HFFc6 (cell line): Measurements from ENCODE around the gene SYNJ2. TPM values are rescaled to one million over a fixed set of nuclear protein-coding genes. Genes with fewer than 3 reads are reported as not detected.

ENCODE experiments used
- DNase-seq: peaks from one replicate; pipeline ENCODE4 v3.0.0-alpha.2; 2018
- H3K27ac Mint-ChIP-seq: 2 replicates; pipeline ENCODE4 v1.8.0; 2020; ENCODE audit warnings: mild to moderate bottlenecking, mixed read lengths
- H3K27me3 Mint-ChIP-seq: 2 replicates; pipeline ENCODE4 v1.8.0; 2021; ENCODE audit warnings: mild to moderate bottlenecking, moderate library complexity, mixed read lengths; ENCODE audit not compliant: insufficient read depth
- H3K36me3 Mint-ChIP-seq: 2 replicates; pipeline ENCODE4 v1.8.0; 2021; ENCODE audit warnings: low read depth, mixed read lengths
- H3K4me1 Mint-ChIP-seq: 2 replicates; pipeline ENCODE4 v1.8.0; 2020; ENCODE audit warnings: low read depth, mixed read lengths
- H3K4me3 Mint-ChIP-seq: 2 replicates; pipeline ENCODE4 v1.8.0; 2020; ENCODE audit warnings: mild to moderate bottlenecking, moderate library complexity, mixed read lengths
- H3K9me3 Mint-ChIP-seq: 2 replicates; pipeline ENCODE4 v1.8.0; 2020; ENCODE audit warnings: mild to moderate bottlenecking, mixed read lengths
- CTCF ChIP-seq: fragments of 200-600 bp; sonication (generic); IDR thresholded peaks from 2 replicates; pipeline ENCODE4 v1.5.0; 2021; ENCODE audit warnings: antibody characterized with exemption, mild to moderate bottlenecking
- total RNA-seq, 6 experiments: library from RNA; stranded (reverse); fragmentation: NEBNext Ultra II Directional; extraction: Animal tissue kit (Norgen Biotek cat#: 25700); gene quantifications; 2 replicates in 1 of 6; 3 replicates in 5 of 6; pipeline ENCODE4 v1.2.3, GENCODE V29; 2021

Gene SYNJ2
- total RNA-seq, 6 experiments from 2014 or later = 31.8 to 46.4 (median 41.3) TPM

GRCh38 chr6:157982102-157982562 is 469 bp downstream of the SYNJ2 start:
- no peak for DNase-seq
- Mint-ChIP-seq H3K36me3 (peaks cover 9% of the 10 kb centered on the region; the same call in 1 of the 2 replicates), H3K27ac (peak overlapping the region; percentile 73), H3K9me3 (no peaks in the 10 kb centered on the region), H3K27me3 (no peaks in the 10 kb centered on the region; the same call in none of the 2 replicates), H3K4me3 (peak overlapping the region; percentile 92), H3K4me1 (peaks cover 50% of the 10 kb centered on the region)
- TF ChIP-seq CTCF = no peak

- Mint-ChIP-seq H3K9me3 (no peaks in the 10 kb centered on the region), H3K4me1 (peaks cover 50% of the 10 kb centered on the region), H3K27ac (peak overlapping the region; percentile 73), H3K4me3 (peak overlapping the region; percentile 92), H3K36me3 (peaks cover 9% of the 10 kb centered on the region; the same call in 1 of the 2 replicates), H3K27me3 (no peaks in the 10 kb centered on the region; the same call in 1 of the 2 replicates)
- DNase-seq = peak; percentile 48
- peak; percentile 77 for TF ChIP-seq CTCF
Measured at GRCh38 chr6:157982563-157983405, 1.1 kb downstream of the SYNJ2 start.

- Mint-ChIP-seq H3K9me3 (no peaks in the 10 kb centered on the region), H3K27ac (peak overlapping the region; percentile 73), H3K4me1 (peaks cover 50% of the 10 kb centered on the region), H3K36me3 (peaks cover 9% of the 10 kb centered on the region; the same call in 1 of the 2 replicates), H3K4me3 (peak overlapping the region; percentile 92), H3K27me3 (no peaks in the 10 kb centered on the region)
- DNase-seq = no peak
- TF ChIP-seq CTCF = no peak
Measured at GRCh38 chr6:157983406-157984119, 1.9 kb downstream of the SYNJ2 start.

- peaks cover 9% of the 10 kb centered on the region; the same call in 1 of the 2 replicates for H3K36me3 Mint-ChIP-seq
- H3K27ac Mint-ChIP-seq = peak overlapping the region; percentile 54
- H3K27me3 Mint-ChIP-seq = no peaks in the 10 kb centered on the region
- TF ChIP-seq CTCF = no peak
- peak overlapping the region; percentile 92 for H3K4me3 Mint-ChIP-seq
- peaks cover 56% of the 10 kb centered on the region for H3K4me1 Mint-ChIP-seq
- DNase-seq = no peak
- H3K9me3 Mint-ChIP-seq = no peaks in the 10 kb centered on the region
Measured at GRCh38 chr6:157984128-157984527, 2.5 kb downstream of the SYNJ2 start.

GRCh38 chr6:157984686-157985225 is 3.1 kb downstream of the SYNJ2 start:
- Mint-ChIP-seq H3K9me3 (no peaks in the 10 kb centered on the region), H3K36me3 (peaks cover 9% of the 10 kb centered on the region; the same call in 1 of the 2 replicates), H3K4me3 (peak overlapping the region; percentile 92; the same call in 1 of the 2 replicates), H3K27ac (no peak overlapping the region; the same call in 1 of the 2 replicates), H3K4me1 (peaks cover 62% of the 10 kb centered on the region), H3K27me3 (no peaks in the 10 kb centered on the region)
- TF ChIP-seq CTCF = no peak
- no peak for DNase-seq
